KG1 (cell line): ENCODE results near the gene CCDC24.

Source experiments
- DNase-seq: peaks from one replicate; lab custom pipeline; 2025; lab: John Stamatoyannopoulos, UW

Gene CCDC24

DNA sequence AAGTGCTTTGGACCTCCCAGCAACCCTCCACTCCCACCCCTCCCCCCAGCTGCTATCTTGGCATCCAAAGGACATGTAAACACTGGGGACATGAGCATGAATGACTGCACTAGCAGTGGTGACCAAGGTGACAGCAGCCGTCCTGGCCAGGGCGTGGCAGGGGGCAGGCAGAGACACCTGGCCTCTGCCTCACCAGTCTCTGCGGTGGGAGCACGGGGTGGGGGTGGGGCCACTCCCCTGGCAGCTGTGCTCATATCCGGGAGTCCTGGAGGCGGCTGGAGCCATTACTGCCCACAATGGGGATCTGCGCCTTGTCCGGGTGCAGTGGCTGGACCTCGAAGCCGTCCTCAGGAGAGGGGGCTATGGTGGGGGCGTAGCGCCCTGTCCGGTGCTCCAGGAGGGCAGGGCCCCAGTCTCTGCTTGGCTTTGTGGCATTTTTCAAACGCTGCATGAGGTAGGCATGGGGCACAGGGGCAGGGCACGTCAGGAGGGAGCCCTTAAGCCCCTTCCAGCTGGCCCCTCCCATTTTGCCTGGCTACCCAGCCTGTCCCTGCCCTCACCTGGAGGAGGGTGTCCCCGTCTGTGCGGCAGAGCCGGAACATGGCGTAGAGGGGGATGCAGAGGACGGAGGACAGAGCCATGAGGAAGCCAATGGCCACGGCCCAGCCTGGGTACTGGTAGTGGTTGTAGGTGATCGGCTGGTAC lies 6.0 kb downstream of the CCDC24 start:
- DNase-seq = no peak

DNA sequence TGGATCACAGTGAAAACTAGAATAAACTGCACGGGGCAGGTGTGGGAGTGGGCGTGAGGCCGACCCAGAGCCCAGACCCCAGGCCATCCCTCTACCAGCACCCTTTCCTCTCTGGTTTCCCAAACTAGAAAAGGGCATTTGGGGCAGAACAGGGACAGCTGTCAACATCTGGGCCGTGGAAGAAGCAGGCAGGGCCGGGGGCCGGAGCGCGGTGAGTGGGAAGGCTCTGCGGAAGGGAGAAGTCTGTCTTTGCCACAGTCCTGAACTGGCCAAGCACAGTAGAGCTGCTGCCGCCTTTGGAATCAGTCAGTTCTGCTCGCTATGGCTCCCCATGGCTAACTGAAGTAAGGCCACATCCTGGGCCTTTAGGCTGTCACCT lies 6.6 kb downstream of the CCDC24 start:
- DNase-seq = no peak

DNA sequence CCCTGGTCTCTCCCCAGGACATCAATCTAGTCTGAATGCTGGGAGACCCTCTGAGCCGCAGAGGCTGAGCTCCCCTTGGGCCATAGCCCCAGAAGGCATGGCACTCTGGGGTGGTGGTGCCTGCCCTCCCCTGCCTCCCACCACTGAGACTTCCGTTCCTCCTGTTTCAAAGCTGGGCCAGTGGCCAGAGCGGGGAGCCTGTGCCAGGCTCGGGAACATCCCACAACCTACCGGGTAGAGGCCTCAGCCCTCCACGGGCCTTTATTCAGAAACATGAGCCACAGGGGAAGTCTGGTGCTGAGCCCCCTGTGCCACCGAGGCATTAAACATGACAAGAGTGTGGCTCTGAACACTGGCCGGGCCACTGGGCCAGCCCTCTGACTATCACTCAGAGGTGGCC lies 8.1 kb downstream of the CCDC24 start:
- no peak for DNase-seq

DNA sequence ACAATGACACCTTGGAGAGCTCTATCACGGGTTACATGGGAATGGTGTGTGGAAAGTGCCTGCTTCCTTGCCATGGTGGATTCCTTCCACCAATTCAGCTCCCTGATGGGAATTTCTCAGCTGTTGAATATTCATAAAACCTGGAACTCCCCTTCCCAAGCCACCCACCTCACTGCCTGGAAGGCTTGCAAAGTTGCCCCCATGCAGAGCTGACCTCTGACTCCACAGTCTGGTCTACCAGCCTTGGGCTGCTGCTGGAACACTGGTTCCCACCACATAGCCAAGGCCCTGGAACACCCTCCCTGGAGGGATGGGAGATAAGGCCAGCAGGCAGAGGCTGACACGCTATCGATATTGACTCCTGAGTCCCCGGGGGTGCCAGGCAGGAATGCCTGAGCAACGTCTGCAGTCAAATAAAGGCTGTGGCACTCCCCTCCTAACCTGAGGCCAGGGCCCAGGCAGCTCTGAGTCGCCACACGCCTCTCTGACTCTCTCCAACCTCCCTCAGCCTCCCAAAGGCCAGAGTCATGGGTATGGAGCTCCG lies 8.8 kb downstream of the CCDC24 start:
- no peak for DNase-seq

DNA sequence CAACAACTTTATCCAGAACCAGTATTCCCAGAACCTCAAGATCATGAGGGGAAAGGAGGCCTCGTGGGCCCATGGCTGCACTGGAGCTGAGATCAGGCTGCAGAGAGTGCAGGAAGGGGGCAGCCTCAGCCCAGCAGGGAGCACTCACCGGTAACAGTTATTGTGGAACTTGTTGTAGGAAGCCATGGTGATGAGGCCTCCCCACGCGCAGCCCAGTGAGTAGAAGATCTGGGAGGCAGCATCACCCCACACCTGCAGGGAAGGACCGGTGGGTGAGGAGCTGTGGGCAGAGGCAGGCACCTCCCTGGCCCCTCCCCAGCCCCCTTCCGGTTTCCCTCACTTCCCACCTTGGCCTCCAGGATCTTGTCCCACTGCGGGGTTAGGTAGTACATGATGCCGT lies 10.8 kb downstream of the CCDC24 start:
- no peak for DNase-seq

DNA sequence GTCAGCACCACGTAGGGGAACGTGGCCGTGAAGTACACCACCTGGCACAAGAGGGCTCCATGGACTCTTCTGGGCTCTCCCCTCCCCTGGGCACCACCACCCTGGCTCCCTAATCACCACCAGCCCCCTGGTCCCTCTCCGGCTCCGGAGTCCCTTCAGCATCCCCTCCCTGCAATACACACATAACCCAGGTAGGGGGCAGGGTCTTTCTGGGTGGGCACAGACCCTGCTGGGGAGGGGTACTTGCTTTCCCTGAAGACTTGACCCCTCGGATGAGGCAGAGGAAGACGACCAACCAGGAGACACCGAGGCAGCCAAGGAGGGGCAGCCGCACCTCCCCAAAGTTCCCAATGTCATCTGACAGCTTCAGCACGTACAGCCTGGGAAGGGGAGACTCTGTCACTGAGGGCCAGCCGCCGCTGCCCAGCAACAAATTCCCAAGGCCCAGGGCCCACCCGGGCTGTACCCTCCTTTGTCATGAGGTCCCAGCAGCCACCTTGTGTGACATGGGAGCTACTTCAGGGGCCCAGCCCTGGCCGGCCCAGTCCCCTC lies 11.3 kb downstream of the CCDC24 start:
- DNase-seq = no peak

DNA sequence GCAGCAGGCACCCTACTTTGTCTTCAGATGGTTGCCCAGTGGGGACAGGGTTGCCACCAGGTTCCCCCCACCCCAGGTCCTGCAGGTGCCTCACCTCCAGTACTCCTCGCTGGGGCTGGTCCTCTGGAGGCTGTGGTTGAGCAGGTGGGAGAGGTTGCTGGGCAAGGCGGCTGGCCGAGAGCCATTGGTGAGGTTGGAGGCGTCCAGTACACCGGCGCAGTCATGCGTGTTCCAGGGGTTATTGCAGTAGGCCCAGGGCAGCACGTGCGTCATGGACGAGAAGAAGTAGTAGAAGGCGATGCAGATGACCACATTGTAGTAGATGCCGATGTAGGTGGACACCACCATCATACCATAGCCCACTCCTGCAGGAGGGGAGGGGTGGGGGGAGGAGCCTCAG lies 16.9 kb downstream of the CCDC24 start:
- no peak for DNase-seq

DNA sequence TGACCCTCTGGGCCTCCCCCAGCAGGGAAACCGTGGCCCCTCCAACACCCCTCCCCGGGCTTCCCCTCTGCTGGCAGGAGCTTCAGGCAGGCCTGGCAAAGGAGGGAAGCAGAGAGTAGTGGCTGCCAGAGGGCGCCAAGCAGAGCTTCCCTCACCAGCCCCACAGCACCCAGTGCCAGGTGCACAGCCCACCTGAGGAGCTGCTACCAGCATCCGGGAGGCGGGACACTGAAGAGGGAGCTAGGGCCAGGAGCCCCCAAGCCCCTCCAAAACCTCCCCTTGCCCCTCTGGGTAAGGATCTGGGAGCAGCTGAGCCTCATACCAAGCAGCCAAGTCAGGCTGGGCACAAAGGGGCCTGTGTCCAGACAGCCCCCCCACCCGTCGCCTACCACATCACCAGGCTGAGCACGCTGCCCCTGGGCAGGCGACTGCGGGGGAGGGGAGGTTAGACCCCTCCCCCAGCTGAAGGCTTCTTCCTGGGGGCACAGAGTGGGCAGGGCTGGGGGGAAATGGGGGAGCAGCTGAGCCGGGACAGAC lies 19.6 kb downstream of the CCDC24 start:
- no peak for DNase-seq

DNA sequence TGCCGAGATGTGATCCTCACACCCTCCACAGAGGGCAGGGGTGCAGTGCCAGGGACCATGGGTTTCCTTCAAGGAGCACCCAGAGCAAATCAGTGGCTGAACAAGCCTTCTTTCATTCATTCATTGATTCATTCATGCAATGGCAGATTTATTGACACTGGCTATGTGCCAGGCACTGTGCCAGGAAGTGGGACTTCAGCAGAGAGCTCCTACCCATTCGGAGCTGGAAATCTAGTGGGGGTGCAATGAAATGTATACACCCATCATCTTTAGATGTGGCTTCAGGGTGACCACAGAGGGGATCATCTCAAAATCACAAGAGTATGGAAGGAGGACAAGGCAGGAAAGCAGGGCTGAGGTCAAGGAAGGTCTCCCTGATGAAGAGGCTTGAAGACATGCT lies 21.0 kb downstream of the CCDC24 start:
- DNase-seq = no peak

DNA sequence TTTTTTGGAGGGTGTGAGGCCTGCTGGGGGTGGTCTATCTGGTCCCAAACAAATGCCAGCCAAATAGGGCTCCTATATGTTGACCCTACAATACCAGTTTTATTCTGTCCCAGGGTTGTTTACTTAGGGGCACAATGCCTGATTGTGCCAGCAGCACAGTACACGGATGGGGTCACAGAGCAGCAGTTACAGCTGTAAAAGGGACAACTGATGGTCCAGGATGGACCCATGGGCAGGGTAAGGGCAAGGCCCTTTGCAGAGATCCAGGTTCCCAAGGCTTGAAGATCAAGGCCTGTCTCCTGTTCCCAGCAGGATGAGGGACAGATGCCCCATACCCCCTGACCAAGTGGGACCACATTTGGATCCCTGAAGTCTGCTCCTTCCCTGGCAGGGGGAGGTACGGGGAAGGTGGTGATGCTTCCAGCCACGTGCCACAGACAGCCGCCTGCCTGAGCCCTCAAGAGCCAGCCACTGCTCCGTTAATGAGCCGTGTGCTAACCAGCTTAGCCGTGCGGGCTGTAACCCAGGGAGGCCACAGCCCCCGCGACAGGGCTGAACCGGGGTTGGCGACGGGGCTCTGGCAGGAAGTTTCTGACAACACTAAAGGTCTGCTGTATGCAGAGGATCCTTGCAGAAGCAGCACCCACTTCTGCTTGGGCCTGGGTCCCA lies 21.7 kb downstream of the CCDC24 start:
- DNase-seq = no peak

DNA sequence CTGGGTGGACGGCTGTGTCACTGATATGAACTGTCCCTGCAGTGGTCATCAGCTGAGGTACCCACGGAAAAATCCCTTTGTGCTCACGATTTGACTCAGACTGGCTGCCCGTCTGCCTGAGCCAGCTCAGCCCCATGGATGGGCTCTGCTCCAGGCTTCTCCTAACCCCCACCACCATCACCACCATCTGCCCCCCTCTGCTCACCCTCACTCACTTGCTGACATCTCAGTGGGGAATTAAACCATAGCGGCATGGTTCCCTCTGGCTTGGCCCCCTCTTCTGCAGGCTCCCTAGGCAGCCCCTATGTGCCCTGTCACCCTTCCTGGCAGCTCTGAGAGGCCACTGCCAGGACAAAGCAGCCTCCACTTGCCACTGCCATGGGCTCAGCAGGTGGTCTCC lies 22.6 kb downstream of the CCDC24 start:
- DNase-seq = no peak

DNA sequence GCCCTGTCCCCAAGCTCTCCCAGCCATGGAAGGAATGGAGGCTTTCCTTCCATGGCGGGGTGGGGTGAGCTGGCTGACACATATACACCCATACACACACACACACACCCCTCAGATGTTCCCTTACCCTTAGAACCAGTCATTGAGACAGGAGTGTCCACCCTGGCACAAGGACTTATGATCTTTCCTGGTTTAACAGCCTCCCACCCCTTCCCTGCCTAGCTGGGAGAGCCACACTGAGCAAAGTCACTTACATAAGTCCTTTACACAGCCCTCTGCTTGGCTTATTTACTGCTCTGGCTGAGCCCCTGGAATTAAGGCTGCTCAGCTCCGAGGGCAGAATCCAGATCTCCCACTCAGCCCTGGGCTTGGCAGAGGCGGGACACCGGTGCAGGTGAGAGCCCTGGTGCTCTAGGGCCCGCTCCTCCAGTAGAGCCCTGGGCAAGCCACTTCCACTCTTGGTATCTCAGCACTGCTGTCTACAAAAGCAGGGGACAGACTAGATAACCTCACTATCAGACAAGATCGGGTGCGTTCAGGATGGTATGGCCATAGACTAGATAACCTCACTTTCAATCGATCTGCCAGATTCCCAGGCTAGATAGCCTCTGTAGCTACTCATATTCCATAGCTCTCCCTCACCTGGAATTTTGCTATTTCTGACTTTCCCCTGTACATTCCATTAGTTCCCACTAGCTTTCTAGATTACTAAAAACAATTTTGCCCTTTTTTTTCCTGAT lies 23.1 kb downstream of the CCDC24 start:
- no peak for DNase-seq

DNA sequence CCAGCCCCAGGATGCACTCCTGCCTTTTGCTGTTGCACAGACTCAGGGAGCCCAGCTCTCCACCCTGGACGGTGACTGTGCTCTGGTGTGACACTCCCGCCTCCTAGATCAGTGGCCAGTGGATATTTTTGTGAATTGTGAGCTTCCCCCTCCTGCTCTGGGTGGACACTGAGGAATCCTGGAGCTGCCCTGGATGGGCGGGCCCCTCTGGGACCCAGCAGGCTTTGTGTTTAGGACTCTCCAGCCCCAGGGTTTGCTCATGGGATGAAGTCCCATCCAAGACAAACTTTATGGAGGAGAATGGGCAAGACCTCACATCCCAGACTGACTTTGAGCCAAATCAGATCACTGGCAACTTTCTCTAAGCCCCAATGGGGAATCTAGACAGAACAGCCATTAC lies 23.8 kb downstream of the CCDC24 start:
- no peak for DNase-seq

DNA sequence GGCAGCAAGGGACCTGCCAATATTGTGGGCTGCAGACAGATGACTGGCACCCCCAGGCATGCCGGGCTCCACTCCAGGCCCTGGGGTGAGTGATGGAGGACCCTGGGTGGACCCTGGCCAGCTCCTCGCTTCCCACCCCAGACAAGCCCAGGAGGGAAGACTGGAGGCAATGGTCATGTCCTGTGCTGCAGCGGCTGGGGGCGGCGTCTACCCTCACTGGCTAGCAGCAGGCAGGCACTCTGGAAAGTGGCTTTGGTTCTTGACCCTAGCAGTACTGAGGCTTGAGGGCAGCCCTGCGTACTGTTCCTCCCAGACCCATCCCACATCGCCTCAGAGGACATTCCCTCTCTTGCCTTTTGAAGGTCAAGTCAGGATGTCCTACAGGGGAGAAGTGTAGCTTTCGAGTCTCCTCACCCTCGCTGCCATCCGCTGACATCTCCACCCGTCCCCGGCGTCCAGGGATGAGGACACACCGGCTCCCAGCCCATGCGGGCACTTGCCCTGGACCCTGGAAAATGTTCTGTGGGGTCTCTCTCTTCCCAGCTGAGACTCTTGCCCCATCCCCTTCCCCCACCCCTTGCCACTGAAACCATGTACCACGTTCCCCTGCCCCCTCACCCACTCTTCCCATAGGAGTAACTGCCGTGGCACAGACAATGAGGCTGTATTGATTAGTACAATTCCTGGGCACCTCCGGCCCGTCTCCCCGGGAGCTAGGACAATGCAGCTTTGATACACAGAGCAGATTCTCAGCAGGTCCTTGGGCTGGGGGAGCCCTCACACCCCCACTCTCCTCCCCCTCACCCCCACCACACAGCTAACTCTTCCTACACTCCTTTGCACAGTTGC lies 24.9 kb downstream of the CCDC24 start:
- DNase-seq = no peak

DNA sequence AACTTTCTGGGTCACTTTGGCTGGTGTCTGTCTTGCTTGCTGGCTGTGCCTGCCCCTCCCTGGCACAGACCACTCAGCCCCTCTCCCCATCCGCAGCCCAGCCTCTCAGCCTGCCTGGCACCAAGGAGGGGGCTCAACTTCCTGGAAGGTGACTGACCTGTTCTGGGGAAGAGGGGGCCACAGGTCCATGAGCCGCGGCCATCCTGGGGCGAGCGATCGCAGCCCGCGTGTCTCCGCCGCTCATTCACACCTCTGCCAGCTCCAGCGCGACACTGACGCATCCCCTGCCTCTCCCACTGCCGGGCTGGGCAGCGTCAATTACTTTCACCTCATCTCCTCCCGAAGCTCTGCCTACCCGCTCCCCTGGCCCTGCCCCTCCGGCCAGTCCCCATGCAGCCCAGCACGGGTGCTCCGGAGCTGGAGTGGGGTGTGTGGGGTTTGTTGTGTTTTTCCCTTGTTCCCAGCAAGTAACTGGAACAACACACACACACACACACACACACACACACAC lies 25.5 kb downstream of the CCDC24 start:
- DNase-seq = no peak

DNA sequence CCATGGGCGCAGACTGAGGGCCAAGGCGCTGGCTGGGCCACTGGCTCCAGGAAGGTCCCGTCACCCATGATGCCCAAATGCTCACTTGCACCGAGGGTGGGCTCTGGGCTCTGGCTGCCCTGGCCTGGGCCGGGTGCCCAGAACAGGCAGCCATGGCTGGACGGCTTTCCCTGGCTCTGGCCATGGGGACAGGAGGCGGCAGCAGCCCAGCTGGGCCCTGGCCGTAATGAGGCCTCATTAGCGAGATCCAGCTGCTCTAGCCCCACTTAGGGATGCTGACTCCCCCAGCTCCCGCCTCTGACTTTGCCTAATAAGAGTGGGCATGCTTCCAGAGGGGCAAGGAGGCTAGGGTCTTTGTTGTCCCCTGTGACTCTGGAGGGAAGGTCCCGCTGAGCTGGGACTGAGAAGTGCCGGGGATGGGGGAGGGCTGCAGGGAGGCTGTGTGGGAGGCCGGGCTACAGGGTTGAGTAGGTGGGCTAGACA lies 28.1 kb downstream of the CCDC24 start:
- no peak for DNase-seq

DNA sequence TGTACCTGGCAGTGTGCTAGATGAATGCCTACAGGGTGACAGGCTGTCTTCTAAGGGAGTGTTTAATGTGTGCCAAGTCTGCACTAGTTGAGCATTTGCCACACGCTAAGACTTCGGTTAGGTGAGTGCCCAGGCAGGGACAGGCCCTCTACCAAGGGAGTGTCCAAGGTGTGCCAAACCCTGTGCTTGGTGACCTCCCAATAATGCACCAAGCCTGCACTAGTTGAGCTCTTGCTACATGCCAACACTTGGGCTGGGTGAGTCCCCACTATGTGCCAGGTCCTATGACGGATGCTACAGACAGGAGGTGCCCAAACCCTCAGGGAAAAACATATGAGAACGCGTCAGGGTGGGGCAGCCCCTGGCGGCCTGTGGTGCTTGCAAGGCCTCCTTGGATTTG lies 29.1 kb downstream of the CCDC24 start:
- no peak for DNase-seq

DNA sequence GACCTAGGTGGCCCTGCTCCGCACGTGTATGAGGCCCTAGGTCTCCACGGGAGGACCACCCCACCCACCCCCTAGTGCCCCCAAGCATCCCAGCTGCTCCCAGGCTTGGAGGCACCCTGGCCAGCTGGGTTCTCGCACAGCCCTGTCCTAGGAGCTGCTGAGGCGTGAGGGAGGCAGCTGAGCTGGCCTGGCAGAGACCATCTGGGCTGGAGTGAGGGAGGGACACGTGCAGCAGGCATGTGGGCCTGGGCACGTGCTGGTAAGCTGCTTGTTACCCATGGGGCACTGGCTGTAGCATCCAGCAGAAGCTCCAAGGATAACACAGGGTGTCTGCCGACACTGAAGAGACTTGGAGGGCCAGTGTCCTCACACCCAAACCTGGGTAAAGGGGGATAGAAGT lies 29.8 kb downstream of the CCDC24 start:
- DNase-seq = no peak

DNA sequence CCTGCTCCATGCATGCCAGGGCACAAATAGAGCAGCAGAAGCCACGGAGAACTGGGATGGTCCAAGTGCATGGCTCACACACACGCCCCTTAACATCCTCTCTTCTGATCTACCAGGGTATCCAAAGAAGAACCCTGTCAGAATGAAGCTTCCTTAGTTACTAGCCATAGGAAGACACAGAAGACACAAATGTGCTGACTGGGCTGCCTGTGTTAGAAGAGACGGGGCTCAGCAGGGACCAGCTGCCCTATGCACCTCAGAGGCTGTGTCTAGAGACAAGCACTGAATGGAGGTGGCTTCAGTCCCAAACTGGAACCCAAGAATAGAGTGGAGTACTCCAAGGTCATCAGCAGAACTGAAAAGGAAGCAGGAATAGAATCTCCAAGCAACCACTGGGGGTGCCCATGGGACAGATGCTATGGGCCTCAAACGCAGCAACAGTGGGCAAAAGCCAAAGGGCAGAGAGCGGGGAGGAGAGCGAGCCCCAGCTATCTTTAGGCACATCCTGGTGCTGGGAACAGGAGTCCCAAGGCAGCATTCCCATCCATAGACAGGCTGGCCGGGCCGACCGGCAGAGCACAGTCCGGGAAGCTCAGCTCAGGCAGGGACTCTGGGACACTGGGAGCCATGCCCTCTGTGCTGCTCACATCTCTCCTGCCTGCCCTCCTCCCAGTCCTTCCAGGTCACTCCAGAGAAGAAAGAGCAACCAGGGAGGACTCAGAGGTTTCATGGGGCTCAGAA lies 30.4 kb downstream of the CCDC24 start:
- no peak for DNase-seq
